Measurements from ENCODE around the gene MAP3K15. TPM values are rescaled to one million over a fixed set of nuclear protein-coding genes. Genes with fewer than 3 reads are reported as not detected.

The MAP3K15 gene, protein sequence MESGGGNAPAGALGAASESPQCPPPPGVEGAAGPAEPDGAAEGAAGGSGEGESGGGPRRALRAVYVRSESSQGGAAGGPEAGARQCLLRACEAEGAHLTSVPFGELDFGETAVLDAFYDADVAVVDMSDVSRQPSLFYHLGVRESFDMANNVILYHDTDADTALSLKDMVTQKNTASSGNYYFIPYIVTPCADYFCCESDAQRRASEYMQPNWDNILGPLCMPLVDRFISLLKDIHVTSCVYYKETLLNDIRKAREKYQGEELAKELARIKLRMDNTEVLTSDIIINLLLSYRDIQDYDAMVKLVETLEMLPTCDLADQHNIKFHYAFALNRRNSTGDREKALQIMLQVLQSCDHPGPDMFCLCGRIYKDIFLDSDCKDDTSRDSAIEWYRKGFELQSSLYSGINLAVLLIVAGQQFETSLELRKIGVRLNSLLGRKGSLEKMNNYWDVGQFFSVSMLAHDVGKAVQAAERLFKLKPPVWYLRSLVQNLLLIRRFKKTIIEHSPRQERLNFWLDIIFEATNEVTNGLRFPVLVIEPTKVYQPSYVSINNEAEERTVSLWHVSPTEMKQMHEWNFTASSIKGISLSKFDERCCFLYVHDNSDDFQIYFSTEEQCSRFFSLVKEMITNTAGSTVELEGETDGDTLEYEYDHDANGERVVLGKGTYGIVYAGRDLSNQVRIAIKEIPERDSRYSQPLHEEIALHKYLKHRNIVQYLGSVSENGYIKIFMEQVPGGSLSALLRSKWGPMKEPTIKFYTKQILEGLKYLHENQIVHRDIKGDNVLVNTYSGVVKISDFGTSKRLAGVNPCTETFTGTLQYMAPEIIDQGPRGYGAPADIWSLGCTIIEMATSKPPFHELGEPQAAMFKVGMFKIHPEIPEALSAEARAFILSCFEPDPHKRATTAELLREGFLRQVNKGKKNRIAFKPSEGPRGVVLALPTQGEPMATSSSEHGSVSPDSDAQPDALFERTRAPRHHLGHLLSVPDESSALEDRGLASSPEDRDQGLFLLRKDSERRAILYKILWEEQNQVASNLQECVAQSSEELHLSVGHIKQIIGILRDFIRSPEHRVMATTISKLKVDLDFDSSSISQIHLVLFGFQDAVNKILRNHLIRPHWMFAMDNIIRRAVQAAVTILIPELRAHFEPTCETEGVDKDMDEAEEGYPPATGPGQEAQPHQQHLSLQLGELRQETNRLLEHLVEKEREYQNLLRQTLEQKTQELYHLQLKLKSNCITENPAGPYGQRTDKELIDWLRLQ (N-terminal part only)
- not detected for total RNA-seq

DNA sequence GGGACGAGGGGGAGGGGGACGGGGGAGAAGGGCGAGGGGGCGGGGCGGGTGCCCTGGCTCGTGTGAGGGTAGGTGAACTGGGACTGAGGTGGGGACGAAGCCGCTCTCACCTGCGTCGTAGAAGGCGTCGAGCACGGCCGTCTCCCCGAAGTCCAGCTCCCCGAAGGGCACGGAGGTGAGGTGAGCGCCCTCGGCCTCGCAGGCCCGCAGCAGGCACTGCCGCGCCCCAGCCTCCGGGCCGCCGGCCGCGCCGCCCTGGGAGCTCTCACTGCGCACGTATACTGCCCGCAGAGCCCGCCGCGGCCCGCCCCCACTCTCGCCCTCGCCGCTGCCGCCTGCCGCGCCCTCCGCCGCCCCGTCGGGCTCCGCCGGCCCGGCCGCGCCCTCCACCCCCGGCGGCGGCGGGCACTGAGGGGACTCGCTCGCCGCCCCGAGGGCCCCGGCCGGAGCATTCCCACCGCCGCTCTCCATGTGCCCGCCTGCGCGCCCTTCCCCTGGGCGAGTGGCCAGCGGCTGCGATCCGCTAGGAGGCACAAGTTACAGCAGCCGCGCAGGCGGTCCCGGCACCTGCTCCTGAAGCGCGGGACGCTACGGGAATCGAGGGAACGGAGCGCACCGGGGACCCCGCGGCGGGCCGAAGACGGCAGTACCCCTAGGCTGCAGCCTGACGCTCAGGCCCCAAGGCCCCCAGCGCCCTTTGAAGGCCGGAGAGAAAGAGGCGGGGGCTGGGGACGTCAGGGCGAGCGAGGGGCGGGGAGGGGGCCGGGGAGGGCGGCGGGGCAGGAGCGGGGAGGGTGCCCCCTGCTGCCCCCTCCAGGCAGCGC, at the start of gene MAP3K15:
Gene MAP3K15, minus strand, starts transcription at position 718 of the 824 bp plus-strand sequence. Its CDS starts 247 bp downstream, at position 471.
- Histone ChIP-seq H3K27me3 (peaks cover 3% of the 10 kb centered on the region), H3K9me3 (no peaks in the 10 kb centered on the region), H3K4me1 (peaks cover 0 to 8% of the 10 kb centered on the region in 2 donors), H3K36me3 (no peaks in the 10 kb centered on the region), H3K27ac (no peak within 1 kb of the TSS), H3K4me3 (replicated peaks in 1 of 3) (peak within 1 kb of the TSS in 1 of 3 donors; percentile 12)
- TF ChIP-seq, protein P1, sequence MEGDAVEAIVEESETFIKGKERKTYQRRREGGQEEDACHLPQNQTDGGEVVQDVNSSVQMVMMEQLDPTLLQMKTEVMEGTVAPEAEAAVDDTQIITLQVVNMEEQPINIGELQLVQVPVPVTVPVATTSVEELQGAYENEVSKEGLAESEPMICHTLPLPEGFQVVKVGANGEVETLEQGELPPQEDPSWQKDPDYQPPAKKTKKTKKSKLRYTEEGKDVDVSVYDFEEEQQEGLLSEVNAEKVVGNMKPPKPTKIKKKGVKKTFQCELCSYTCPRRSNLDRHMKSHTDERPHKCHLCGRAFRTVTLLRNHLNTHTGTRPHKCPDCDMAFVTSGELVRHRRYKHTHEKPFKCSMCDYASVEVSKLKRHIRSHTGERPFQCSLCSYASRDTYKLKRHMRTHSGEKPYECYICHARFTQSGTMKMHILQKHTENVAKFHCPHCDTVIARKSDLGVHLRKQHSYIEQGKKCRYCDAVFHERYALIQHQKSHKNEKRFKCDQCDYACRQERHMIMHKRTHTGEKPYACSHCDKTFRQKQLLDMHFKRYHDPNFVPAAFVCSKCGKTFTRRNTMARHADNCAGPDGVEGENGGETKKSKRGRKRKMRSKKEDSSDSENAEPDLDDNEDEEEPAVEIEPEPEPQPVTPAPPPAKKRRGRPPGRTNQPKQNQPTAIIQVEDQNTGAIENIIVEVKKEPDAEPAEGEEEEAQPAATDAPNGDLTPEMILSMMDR (IDR thresholded peaks at IDR 0.05) = peak in 1 of 6 experiments; percentile 19
- TF ChIP-seq POLR2A (IDR thresholded peaks at IDR 0.05) = no peak
- intact Hi-C loops (cut with DNase I) = no loop called here
- WGBS, 2 donors = 0 to 8% methylated on average over 1 to 9 of the region's 100 CpGs
- DNase-seq = peak; percentile 47 to 51

DNA sequence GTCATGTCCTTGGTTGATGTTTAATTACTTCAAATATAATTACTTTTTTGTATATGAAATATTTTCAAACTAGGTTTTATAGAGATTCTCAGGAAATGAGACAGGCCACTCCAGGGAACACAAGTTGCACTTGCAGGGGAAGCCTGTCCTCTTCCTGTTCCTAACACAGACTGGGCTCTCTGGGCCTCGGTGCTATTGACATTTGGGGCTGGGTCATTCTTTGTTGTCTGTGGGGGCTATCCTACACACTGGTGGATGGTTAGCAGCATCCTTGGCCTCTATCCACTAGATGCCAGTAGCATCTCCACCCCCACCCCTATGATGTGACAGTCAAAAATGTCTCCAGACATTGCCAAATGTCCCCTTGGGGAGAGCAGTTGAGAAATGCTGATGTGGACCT, 49.3 kb upstream of the MAP3K15 start:
- TF ChIP-seq POLR2A (IDR thresholded peaks at IDR 0.05) = no peak
- TF ChIP-seq, protein P1 (IDR thresholded peaks at IDR 0.05) = no peak
- no peak for DNase-seq
- intact Hi-C loops (cut with DNase I) = no loop called here
- WGBS, 2 donors = 40 to 70% methylated on average over 1 of the region's 1 CpG
- H3K9me3 ChIP-seq = no peaks in the 10 kb centered on the region
- H3K27me3 ChIP-seq = no peaks in the 10 kb centered on the region
- H3K27ac ChIP-seq = no peak overlapping the region
- no peaks in the 10 kb centered on the region for H3K36me3 ChIP-seq
- H3K4me3 ChIP-seq (replicated peaks in 1 of 3) = no peak overlapping the region
- no peaks in the 10 kb centered on the region for H3K4me1 ChIP-seq

DNA sequence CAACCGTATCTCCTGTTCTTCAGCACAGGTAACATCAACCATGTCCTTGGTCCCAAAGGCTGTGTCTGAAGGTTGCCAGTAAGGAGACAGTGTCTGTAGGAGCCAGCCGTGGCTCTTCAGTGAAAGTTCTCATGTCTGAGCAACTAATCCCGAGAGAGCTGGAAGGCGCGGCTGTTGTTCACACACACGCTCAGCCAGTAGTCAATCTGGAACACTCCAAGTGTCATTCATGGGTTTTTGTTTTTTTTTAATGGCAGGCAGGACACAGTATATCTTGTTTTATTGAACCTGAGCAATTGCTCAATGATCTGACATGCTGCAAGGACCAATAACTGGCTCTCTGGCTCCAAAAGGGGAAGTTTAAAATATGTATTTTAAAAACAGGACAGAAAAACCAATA, 48.4 kb upstream of the MAP3K15 start:
- 80 to 89% methylated on average over 2 to 5 of the region's 6 CpGs for WGBS, 2 donors
- Histone ChIP-seq H3K27me3 (no peaks in the 10 kb centered on the region), H3K4me1 (no peaks in the 10 kb centered on the region), H3K9me3 (no peaks in the 10 kb centered on the region), H3K27ac (no peak overlapping the region), H3K4me3 (replicated peaks in 1 of 3) (no peak overlapping the region), H3K36me3 (no peaks in the 10 kb centered on the region)
- DNase-seq = no peak
- TF ChIP-seq, protein P1 (IDR thresholded peaks at IDR 0.05) = no peak
- no peak for TF ChIP-seq POLR2A (IDR thresholded peaks at IDR 0.05)
- intact Hi-C loops (cut with DNase I) = no loop called here

GRCh38 chrX:19563327-19563726, 48.0 kb upstream of the MAP3K15 start:
- H3K4me3 ChIP-seq (replicated peaks in 1 of 3) = no peak overlapping the region
- intact Hi-C loops (cut with DNase I) = no loop called here
- no peak for DNase-seq
- H3K36me3 ChIP-seq = no peaks in the 10 kb centered on the region
- no peak for TF ChIP-seq POLR2A (IDR thresholded peaks at IDR 0.05)
- TF ChIP-seq, protein P1 (IDR thresholded peaks at IDR 0.05) = no peak
- H3K9me3 ChIP-seq = no peaks in the 10 kb centered on the region
- H3K27ac ChIP-seq = no peak overlapping the region
- WGBS, 2 donors = 86 to 92% methylated on average over 8 to 9 of the region's 10 CpGs
- H3K27me3 ChIP-seq = no peaks in the 10 kb centered on the region
- no peaks in the 10 kb centered on the region for H3K4me1 ChIP-seq
